HG03060 (cell line): ENCODE measurements around the gene PXT1.
A peak's percentile ranks its signal among the peaks of the same experiment; 100 is the strongest.
"Not testable (repeated sequence)": the region's sequence is repeated elsewhere in the genome, so short reads cannot be mapped to it uniquely, and the experiment has no call there.

Source experiments
- ATAC-seq: cut with Tn5 transposase; IDR thresholded peaks from one replicate; pipeline ENCODE4 v1.9.1; 2021; ENCODE audit warnings: low read depth, moderate number of reproducible peaks; ENCODE audit not compliant: unreplicated experiment

PXT1 gene

GRCh38 chr6:36442671-36443470 is at the start of gene PXT1, which contains the start of gene KCTD20:
TSS of gene PXT1 (minus strand) at chr6:36442854. CDS start at chr6:36426082, 16,772 bp downstream.
TSS of gene KCTD20 (plus strand) at chr6:36443000. CDS start at chr6:36470098, 27,098 bp downstream.
- ATAC-seq, result peak; percentile 39

- ATAC-seq, result no peak
Observed at GRCh38 chr6:36492092-36492491, 49.4 kb upstream of the PXT1 start.

- ATAC-seq, result no peak
Observed at GRCh38 chr6:36491378-36491965, 48.8 kb upstream of the PXT1 start.

- no peak for ATAC-seq
Observed at GRCh38 chr6:36489426-36489825, 46.8 kb upstream of the PXT1 start.

GRCh38 chr6:36488221-36488620 is 45.6 kb upstream of the PXT1 start:
- no peak for ATAC-seq

GRCh38 chr6:36487698-36488097 is 45.0 kb upstream of the PXT1 start:
- no peak for ATAC-seq

- ATAC-seq, result no peak
Observed at GRCh38 chr6:36484736-36485135, 42.1 kb upstream of the PXT1 start.

- ATAC-seq, result not testable (repeated sequence)
Observed at GRCh38 chr6:36483326-36483725, 40.7 kb upstream of the PXT1 start.

- ATAC-seq, result no peak
Observed at GRCh38 chr6:36479256-36479655, 36.6 kb upstream of the PXT1 start.

GRCh38 chr6:36478051-36478526 is 35.4 kb upstream of the PXT1 start:
- no peak for ATAC-seq

GRCh38 chr6:36469946-36470345 is 27.3 kb upstream of the PXT1 start:
- ATAC-seq, result no peak

- no peak for ATAC-seq
Observed at GRCh38 chr6:36469148-36469661, 26.6 kb upstream of the PXT1 start.

- ATAC-seq, result no peak
Observed at GRCh38 chr6:36467625-36468024, 25.0 kb upstream of the PXT1 start.

- no peak for ATAC-seq
Observed at GRCh38 chr6:36464233-36464632, 21.6 kb upstream of the PXT1 start.

- no peak for ATAC-seq
Observed at GRCh38 chr6:36463676-36464075, 21.0 kb upstream of the PXT1 start.

GRCh38 chr6:36461646-36462045 is 19.0 kb upstream of the PXT1 start:
- no peak for ATAC-seq

- ATAC-seq, result no peak
Observed at GRCh38 chr6:36460916-36461315, 18.3 kb upstream of the PXT1 start.

- ATAC-seq, result no peak
Observed at GRCh38 chr6:36459501-36459900, 16.8 kb upstream of the PXT1 start.

- no peak for ATAC-seq
Observed at GRCh38 chr6:36455486-36456027, 12.9 kb upstream of the PXT1 start.

GRCh38 chr6:36452897-36453296 is 10.2 kb upstream of the PXT1 start:
- not testable (repeated sequence) for ATAC-seq

- ATAC-seq, result not testable (repeated sequence)
Observed at GRCh38 chr6:36449173-36449572, 6.5 kb upstream of the PXT1 start.
